Tibial artery (tissue), 4 donors: Measurements from ENCODE around the gene MEN1.

Experiments
- DNase-seq, 2 donors: peaks; one replicate each; pipeline ENCODE4 v3.0.0-alpha.2; 2019
- H3K27ac ChIP-seq, 2 donors: fragments of 200-600 bp; sonication (generic) in 1 of 2; 1 replicate in 1 of 2; 2 replicates in 1 of 2; pipeline ENCODE4 v1.5.1; 2018 to 2019; ENCODE audit warnings: mild to moderate bottlenecking in 1 of 2
- H3K27me3 ChIP-seq, 2 donors: fragments of 200-600 bp; sonication (generic) in 1 of 2; one replicate each; pipeline versions ENCODE4 v1.5.1 to v1.6.0; 2016 to 2019
- H3K36me3 ChIP-seq, 3 donors: fragments of 200-600 bp; sonication (generic) in 2 of 3; one replicate each; pipeline ENCODE4 v1.5.1; 2016 to 2019; ENCODE audit warnings: mild to moderate bottlenecking in 2 of 3
- H3K4me1 ChIP-seq, 4 donors: fragments of 200-600 bp; sonication (generic) in 2 of 4; 1 replicate in 3 of 4; 2 replicates in 1 of 4; pipeline ENCODE4 v1.5.1; 2016 to 2019
- H3K4me3 ChIP-seq, 2 donors: fragments of 200-600 bp; sonication (generic) in 1 of 2; 1 replicate in 1 of 2; 2 replicates in 1 of 2; pipeline ENCODE4 v1.5.1; 2018 to 2019; ENCODE audit warnings: mild to moderate bottlenecking in 2 of 2
- H3K9me3 ChIP-seq, 3 donors: fragments of 200-600 bp; sonication (generic) in 1 of 3; one replicate each; pipeline ENCODE4 v1.5.1; 2016 to 2019
- CTCF ChIP-seq, 2 experiments: fragments of 200-600 bp in 1 of 2; fragments of 450-650 bp in 1 of 2; IDR thresholded peaks; one replicate each; pipeline ENCODE4 v1.5.1; 2017 to 2019; ENCODE audit warnings: antibody characterized with exemption in 2 of 2, mild to moderate bottlenecking in 1 of 2, moderate library complexity in 1 of 2
- intact Hi-C: fragments of 100-400 bp; cut with DNase I; formaldehyde crosslinking; loops from one replicate; pipeline ENCODE4 v1.15.0; 2023; ENCODE audit warnings: low total_unique reads

The MEN1 gene

GRCh38 chr11:64786308-64786707 is 24.0 kb downstream of the MEN1 start:
- no peaks in the 10 kb centered on the region for H3K27me3 ChIP-seq
- peak in 1 of 2 donors; percentile 18 for DNase-seq
- intact Hi-C loops, result loop anchor here (5.0 kb wide), 1 partner anchor 106 kb away; no protein-coding TSS in a partner anchor
- no peak overlapping the region for H3K27ac ChIP-seq
- no peak for TF ChIP-seq CTCF (IDR thresholded peaks at IDR 0.05)
- H3K9me3 ChIP-seq, result no peaks in the 10 kb centered on the region
- H3K4me1 ChIP-seq, result no peaks in the 10 kb centered on the region
- no peak overlapping the region for H3K4me3 ChIP-seq
- H3K36me3 ChIP-seq, result peaks cover 0 to 35% (median 15%) of the 10 kb centered on the region in 3 donors

DNA sequence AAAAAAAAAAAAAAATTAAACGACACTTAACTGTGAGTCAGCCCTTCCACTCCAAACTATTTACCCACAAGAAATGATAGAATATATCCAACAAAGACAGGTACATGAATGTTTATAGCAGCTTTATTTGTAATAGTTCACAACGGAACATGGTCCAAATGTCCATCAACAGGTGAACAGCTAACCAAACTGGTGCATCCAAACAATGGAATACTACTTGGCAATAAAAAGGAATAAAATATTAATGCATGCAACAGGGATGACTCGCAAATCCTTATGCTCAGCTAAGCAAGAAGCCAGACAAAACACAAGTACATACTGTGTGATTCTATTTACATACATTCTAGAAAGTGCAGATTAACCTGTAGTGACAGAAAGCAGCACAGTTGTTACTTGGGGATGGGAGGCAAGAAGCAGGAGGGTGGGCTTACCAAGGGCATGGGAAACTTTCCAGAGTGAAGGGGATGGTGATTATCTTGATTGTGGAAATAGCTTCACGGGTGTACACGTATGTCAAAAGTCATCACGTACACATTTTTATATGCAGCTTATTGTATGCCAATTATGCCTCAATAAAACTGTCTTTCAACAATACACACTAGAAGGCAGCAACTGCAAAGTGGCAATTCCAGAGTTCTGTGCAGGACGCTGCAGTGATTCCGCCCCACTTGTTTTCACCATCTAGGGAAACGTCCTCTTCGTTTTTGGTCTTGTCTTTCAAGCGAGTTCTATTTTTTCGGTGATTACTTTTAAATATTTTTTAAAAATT is 25.4 kb downstream of the MEN1 start:
- H3K4me1 ChIP-seq, result no peaks in the 10 kb centered on the region
- H3K9me3 ChIP-seq, result no peaks in the 10 kb centered on the region
- intact Hi-C loops, result loop anchor here (5.0 kb wide), 1 partner anchor 107 kb away; no protein-coding TSS in a partner anchor
- no peak for TF ChIP-seq CTCF (IDR thresholded peaks at IDR 0.05)
- no peak overlapping the region for H3K27ac ChIP-seq
- H3K4me3 ChIP-seq, result no peak overlapping the region
- H3K36me3 ChIP-seq, result peaks cover 0 to 21% (median 12%) of the 10 kb centered on the region in 3 donors
- no peak for DNase-seq
- no peaks in the 10 kb centered on the region for H3K27me3 ChIP-seq

DNA sequence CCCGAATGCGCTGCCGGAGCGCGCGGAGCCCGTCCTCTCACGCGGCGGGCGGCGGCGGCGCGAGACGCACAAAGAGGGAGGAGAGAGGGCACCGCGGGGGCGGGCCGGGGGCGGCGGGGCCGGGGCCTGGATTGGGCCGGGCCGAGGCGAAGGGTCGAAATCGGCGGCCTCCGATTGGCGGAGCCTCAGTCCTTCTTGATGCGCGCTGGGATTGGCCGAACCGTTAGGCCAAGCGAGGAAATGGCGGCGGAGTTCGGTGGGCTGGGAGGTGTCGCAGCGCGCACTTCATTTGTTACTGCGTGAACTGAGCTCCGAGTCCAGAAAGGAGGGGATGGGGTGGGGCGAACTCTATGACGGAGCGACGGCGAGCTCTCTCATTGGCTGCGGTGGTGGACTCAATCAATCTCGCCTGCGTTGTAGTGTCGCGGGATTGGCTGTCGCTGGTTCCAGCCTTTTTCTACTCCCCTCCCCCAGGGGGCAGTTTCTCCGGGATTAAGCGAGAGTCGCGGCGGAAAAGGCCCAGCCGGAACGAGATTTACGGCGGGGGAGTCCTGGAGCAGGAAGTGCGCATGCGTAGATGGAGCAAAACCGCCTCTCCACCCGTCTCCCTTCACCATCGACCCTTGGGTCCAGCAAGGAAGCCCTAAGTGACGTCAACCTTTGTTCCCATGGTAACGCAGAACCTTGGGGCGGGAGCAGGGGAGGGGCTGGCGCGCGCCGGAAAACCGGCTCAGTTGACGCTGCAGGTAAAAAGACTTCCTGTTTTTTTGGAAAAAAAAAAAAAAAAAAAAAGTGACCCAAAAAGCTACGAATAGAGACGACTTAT is 31.7 kb downstream of the MEN1 start, which contains the start of gene SF1:
Gene SF1 (minus strand): TSS at position 70 of the 826 bp plus-strand sequence. CDS start 150 bp downstream, outside the sequence.
- TF ChIP-seq CTCF (IDR thresholded peaks at IDR 0.05), result peak in 1 of 2 experiments; percentile 5
- peak within 1 kb of the TSS; percentile 95 to 99 for H3K4me3 ChIP-seq
- H3K27me3 ChIP-seq, result no peaks in the 10 kb centered on the region
- intact Hi-C loops, result no loop called here
- peak; percentile 99 to 100 for DNase-seq
- peaks cover 28 to 36% (median 30%) of the 10 kb centered on the region in 3 donors for H3K36me3 ChIP-seq
- H3K4me1 ChIP-seq, result peaks cover 0 to 43% (median 26%) of the 10 kb centered on the region in 4 donors
- H3K27ac ChIP-seq, result peak within 1 kb of the TSS; percentile 99
- H3K9me3 ChIP-seq, result no peaks in the 10 kb centered on the region

DNA sequence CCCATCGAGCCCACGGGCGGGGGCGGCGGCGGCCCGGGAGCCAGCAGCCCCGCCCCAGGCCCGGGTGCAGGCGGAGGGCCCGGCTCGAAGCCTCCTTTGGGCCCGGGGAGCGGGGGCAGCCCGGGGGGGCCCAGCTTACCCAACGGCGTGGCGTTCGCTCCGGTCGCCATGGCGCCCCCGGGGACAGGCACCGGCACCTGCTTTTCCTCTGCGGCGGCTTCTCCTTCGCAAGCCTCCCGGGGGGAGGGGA is 32.2 kb downstream of the MEN1 start:
- no peak for DNase-seq
- Histone ChIP-seq H3K9me3 (no peaks in the 10 kb centered on the region), H3K27ac (peak overlapping the region; percentile 99), H3K4me1 (peaks cover 0 to 48% (median 30%) of the 10 kb centered on the region in 4 donors), H3K4me3 (peak overlapping the region; percentile 95 to 99), H3K36me3 (peaks cover 33 to 42% (median 35%) of the 10 kb centered on the region in 3 donors), H3K27me3 (no peaks in the 10 kb centered on the region)
- intact Hi-C loops, result no loop called here
- TF ChIP-seq CTCF (IDR thresholded peaks at IDR 0.05), result no peak

- H3K4me1 ChIP-seq, result peaks cover 0 to 53% (median 35%) of the 10 kb centered on the region in 4 donors
- peaks cover 39 to 47% (median 40%) of the 10 kb centered on the region in 3 donors for H3K36me3 ChIP-seq
- DNase-seq, result peak; percentile 78 to 89
- H3K27me3 ChIP-seq, result no peaks in the 10 kb centered on the region
- H3K9me3 ChIP-seq, result no peaks in the 10 kb centered on the region
- no peak for TF ChIP-seq CTCF (IDR thresholded peaks at IDR 0.05)
- intact Hi-C loops, result no loop called here
- H3K4me3 ChIP-seq, result peak overlapping the region; percentile 95 to 99
- H3K27ac ChIP-seq, result peak overlapping the region; percentile 99
These were observed 32.7 kb downstream of the MEN1 start for GRCh38 chr11:64777449-64778222.
